HG02571 (cell line): ENCODE data around the gene ABHD8.

Source experiments
- ATAC-seq: cut with Tn5 transposase; IDR thresholded peaks from one replicate; pipeline ENCODE4 v1.9.1; 2021; ENCODE audit warnings: mild to moderate bottlenecking, moderate library complexity; ENCODE audit not compliant: unreplicated experiment

ABHD8 gene

GRCh38 chr19:17323300-17323963, 20.2 kb upstream of the ABHD8 start:
- ATAC-seq, result no peak

- ATAC-seq, result no peak
Measured at GRCh38 chr19:17322854-17323253, 19.6 kb upstream of the ABHD8 start.

- ATAC-seq, result no peak
Measured at GRCh38 chr19:17321655-17322489, 18.6 kb upstream of the ABHD8 start.

- no peak for ATAC-seq
Measured at GRCh38 chr19:17320435-17320834, 17.2 kb upstream of the ABHD8 start.

GRCh38 chr19:17319473-17320238, 16.4 kb upstream of the ABHD8 start:
- no peak for ATAC-seq

- no peak for ATAC-seq
Measured at GRCh38 chr19:17318966-17319365, 15.7 kb upstream of the ABHD8 start.

DNA sequence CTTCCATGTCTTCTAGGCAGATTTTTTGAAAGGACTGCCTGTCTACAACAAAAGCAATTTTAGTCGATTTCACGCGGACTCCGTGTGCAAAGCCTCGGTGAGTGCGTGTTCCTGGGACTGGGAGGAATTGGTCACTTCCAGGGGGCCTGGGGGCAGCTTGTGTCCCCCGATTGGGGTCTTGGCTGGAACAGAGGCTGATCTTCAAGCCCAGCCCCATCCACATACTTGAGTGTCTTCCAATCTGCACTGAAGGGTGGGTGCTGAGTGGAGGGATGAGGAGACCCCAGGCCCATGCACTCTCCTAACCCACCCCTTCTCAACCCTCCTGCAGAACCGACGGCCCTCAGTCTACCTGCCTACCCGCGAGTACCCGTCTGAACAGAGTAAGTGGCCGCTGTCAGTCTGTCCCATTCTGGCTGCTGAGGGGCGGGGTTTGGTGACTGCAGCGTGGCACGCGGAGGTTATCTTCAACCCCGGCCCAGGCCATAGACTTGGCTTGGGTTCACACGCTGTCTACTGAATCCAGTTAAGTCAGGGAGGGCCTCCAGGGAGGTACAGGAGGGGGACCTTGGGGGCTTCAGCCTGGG, 10.9 kb upstream of the ABHD8 start:
- no peak for ATAC-seq

GRCh38 chr19:17312189-17313113, 9.2 kb upstream of the ABHD8 start:
- ATAC-seq, result no peak

GRCh38 chr19:17311455-17312188, 8.4 kb upstream of the ABHD8 start:
- ATAC-seq, result no peak

DNA sequence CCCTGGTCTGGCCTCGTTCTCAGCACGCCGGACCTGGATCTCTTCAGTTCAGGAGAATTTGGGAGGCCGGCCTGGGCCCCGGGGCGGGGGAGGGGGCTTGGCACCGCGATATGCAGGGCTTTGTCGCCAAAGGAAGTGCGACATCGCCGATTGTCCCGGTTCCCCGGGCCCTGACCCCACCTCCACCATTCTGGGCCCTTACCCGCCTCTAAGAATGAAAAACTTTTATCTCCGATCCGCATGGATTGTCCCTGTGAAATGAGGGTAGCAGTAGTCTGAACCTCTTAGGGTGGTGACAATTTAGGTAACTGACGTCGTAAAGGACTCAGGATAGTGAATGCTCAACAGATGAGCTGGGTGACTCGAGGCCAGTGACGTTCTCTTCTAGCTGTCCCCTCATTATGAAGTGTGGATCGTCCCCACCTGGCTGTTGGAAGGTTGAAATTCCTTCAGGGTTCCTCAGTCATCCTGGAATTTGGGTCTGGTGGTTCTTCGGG, 6.8 kb upstream of the ABHD8 start:
- ATAC-seq, result no peak

DNA sequence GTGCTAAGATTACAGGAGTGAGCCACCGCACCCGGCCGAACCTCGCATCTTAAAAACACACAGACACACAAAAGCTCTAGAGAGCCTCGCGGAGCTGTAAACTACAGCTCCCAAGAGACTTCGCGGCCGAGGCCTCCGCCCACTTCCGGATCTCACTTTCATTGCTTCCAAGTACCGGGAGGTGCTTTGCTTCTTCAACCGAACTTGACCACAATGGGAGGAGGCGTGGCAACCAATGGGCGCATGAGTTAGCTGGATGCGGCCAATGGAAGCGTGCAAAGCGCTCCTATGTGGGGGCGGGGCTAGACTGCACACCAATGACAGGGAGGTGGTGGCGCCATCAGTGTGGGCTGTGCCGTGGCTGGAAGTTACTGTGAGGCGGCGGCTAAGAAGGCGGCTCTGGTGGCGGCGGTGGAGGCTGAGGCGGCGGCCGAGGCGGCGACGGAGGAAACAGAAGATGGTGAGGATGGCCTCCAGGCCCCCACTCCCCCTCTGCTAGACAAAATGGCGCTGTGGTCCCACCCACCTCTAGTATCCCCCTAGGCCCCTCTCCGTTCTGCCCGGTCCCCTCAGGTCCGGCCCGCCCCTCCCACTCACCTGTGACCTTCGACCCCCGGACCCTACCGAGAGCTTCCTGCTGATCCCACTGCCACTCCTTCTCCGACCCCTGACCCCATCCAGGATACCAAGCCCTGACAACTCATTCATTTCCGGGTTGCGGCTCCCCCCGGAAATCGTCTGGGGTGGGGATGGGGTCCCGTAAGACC, 6.2 kb upstream of the ABHD8 start, which contains the start of gene DDA1:
DDA1 (plus strand) TSS at position 366 of the 767 bp plus-strand sequence; CDS start at position 458, 92 bp downstream.
- peak; percentile 57 for ATAC-seq

DNA sequence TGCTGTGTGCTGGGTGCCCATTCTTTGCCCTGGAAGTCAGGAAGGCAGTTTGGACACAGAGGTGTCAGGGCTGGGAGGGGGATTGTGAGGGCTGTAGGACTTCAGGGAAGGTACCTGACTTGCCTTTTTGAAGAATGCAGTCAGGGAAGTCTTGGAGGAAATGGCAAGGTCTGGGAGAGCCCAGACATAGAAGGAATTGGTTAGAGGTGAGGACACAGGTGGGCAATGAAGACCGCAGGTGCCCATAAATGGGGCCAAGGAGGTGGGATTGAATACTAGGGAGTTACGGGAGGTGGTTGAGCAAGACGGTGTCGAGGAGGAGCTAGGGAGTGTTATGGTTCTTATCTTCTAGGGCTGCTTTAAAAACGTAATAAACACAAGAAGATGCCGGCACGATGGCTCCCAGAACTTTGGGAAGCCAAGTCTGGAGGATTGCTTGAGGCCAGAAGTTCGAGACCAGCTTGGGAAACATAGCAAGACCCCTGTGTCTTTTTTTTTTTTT, 4.7 kb upstream of the ABHD8 start:
- no peak for ATAC-seq

DNA sequence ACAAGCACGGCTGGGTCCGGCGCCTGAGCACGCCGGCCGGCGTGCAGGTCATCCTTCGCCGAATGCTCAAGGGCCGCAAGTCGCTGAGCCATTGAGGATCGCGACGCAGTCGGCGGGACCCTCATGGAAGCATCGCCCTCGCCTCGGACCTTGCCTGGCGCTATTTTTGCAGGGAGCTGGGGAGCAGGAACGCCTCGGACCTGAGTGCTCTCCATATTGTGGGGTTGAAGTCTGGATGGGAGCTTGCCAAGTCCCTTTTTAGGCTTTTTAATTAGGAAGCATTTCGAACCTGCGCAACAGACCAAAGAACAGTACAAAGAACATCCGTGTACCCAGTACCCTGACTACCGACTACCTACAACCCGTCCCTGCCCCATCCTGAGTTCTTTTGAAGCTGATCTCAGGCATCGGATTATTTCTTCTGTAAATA, 3.1 kb upstream of the ABHD8 start:
- ATAC-seq, result no peak

- ATAC-seq, result peak; percentile 49
Measured at GRCh38 chr19:17305517-17306284, 2.5 kb upstream of the ABHD8 start, which contains the start of gene MRPL34. Gene MRPL34, plus strand, starts transcription at chr19:17305872. Its CDS starts 21 bp downstream, at chr19:17305893.

DNA sequence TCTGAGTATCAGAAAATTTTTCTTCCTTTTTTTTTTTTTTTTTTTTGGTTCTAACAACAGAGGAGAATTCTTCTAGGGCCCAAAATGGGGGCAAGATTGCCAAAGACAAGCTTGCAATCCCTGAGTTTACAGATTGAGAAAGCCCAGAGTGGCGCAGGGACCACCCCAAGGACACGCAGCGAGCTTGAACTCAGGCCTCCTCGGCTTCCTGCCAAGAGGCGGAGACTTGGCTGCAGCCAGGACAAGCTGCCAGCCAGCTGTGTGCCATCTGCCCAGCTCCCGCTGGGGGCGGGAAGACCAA, 1.9 kb upstream of the ABHD8 start:
- no peak for ATAC-seq

- ATAC-seq, result no peak
Measured at GRCh38 chr19:17304386-17305215, 1.4 kb upstream of the ABHD8 start.

DNA sequence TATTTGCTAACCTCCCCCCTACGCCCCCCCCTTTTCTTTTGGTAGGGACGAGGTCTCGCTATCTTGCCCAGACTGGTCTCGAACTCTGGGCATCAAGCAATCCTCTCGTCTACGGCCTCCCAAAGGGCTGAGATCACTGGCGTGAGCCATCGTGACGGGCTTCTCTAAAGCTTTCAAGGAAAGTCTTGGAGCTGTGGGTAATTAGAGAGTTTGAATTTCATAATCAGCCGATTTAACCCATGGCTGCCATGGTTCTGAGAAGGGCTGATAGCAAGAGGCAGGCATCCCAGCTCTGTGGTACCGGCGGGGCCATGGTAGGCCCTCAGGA, 679 bp upstream of the ABHD8 start:
- ATAC-seq, result no peak
